NAMALWA (cell line): Measurements from ENCODE around the gene TAC3.
"Not testable (repeated sequence)": the region's sequence is repeated elsewhere in the genome, so short reads cannot be mapped to it uniquely, and the experiment has no call there.

Experiments
- DNase-seq: peaks from one replicate; pipeline ENCODE4 v3.0.0-alpha.2; 2015; ENCODE audit warnings: low spot score

Gene TAC3

GRCh38 chr12:57033431-57033830 lies 17.1 kb upstream of the TAC3 start:
- no peak for DNase-seq

- DNase-seq = no peak
Measured at GRCh38 chr12:57031789-57032188, 15.5 kb upstream of the TAC3 start.

- DNase-seq = peak; percentile 44
Measured at GRCh38 chr12:57031138-57031725, 14.9 kb upstream of the TAC3 start.

- DNase-seq = no peak
Measured at GRCh38 chr12:57029457-57029856, 13.1 kb upstream of the TAC3 start.

GRCh38 chr12:57027805-57028153 lies 11.4 kb upstream of the TAC3 start:
- DNase-seq = no peak

- DNase-seq = no peak
Measured at GRCh38 chr12:57027011-57027804, 10.9 kb upstream of the TAC3 start.

- DNase-seq = no peak
Measured at GRCh38 chr12:57025196-57025595, 8.9 kb upstream of the TAC3 start.

- not testable (repeated sequence) for DNase-seq
Measured at GRCh38 chr12:57022324-57022723, 6.0 kb upstream of the TAC3 start.

GRCh38 chr12:57019983-57020719 lies 3.8 kb upstream of the TAC3 start:
- no peak for DNase-seq

- no peak for DNase-seq
Measured at GRCh38 chr12:57018906-57019305, 2.6 kb upstream of the TAC3 start.

GRCh38 chr12:57018353-57018752 lies 2.0 kb upstream of the TAC3 start:
- not testable (repeated sequence) for DNase-seq

- no peak for DNase-seq
Measured at GRCh38 chr12:57012600-57013465, 3.5 kb downstream of the TAC3 start.

GRCh38 chr12:57011438-57012424 lies 4.6 kb downstream of the TAC3 start:
- DNase-seq = no peak

GRCh38 chr12:57010627-57011247 lies 5.6 kb downstream of the TAC3 start:
- DNase-seq = no peak

- DNase-seq = no peak
Measured at GRCh38 chr12:57009949-57010626, 6.2 kb downstream of the TAC3 start.

- peak; percentile 84 for DNase-seq
Measured at GRCh38 chr12:57008178-57008577, 8.2 kb downstream of the TAC3 start.

GRCh38 chr12:57006809-57007475 lies 9.4 kb downstream of the TAC3 start:
- no peak for DNase-seq

- DNase-seq = peak; percentile 75
Measured at GRCh38 chr12:57005980-57006808, 10.1 kb downstream of the TAC3 start, which contains the start of gene ZBTB39. TSS of gene ZBTB39 (minus strand) at chr12:57006546. CDS start at chr12:57004917, 1,629 bp downstream.
